Stimulated activated CD8-positive, alpha-beta memory T cell treated with anti-CD3 and anti-CD28 coated beads, Interleukin-4, amount 100 ng/mL, for 24 hours (primary cell): ENCODE measurements around the gene NAP1L4.

ENCODE experiments used
- DNase-seq: peaks from one replicate; pipeline ENCODE4 v3.0.0-alpha.2; 2020; ENCODE audit warnings: low read depth

Gene NAP1L4

DNA sequence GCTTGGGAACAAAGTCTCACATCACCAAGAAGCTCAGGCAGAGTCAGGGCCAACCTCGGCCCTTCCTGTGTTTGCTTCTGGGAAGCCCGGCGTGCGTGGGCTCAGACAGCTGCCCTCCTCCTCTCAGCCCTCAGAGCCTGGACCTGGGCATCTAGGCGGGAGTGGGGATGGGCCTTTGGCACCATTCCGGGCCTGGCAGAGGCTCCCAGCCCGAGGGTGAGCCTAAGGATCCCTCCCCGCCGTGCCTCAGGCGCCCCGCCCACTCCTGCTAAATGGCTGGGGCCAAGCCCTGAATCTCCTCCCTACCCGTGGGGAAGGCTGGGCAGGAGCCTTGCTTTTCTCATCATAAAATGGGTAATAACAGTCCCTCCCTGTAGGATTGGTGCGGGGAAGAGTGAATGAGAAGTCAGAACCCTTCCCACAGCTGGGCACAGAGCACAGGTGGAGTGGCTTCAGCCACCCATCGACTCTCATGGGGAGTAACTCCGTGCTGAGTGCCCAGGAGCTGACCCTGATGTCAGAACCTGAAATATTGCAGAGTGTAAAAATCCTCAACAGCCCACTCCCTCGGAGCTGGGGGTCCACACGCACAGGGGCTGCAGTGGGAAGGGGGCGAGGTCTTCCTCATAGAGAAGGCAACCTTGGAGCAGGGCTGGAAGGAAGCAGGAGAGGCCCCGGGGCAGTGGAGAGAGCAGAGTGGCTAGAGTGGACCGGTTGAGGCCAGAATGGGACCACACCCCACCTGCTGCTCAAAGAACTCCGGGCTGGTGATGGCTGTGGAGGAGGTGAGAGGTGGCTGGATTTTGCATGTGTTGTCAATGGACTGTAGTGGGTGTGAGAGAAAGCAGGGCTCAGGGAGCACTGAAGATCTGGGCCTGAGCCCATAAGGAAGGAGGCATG is 87.7 kb downstream of the NAP1L4 start:
- DNase-seq: no peak

DNA sequence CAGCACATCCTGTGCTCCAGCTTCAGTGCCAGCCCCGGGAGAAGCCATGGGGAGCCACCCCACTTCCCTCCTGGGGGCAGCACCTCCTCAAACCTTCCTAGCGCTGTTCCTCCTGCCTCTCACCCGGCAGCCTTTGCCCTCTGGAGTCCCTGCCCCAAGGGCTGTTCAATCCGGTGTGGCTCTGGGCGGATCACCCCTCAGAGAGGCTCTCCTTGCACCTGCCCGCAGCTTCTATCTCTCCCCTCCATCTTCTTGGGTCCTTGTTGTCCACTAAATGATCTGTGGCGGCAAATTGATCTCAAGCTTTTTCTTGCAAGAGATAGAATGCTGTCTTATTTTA is 88.5 kb downstream of the NAP1L4 start:
- no peak for DNase-seq

DNA sequence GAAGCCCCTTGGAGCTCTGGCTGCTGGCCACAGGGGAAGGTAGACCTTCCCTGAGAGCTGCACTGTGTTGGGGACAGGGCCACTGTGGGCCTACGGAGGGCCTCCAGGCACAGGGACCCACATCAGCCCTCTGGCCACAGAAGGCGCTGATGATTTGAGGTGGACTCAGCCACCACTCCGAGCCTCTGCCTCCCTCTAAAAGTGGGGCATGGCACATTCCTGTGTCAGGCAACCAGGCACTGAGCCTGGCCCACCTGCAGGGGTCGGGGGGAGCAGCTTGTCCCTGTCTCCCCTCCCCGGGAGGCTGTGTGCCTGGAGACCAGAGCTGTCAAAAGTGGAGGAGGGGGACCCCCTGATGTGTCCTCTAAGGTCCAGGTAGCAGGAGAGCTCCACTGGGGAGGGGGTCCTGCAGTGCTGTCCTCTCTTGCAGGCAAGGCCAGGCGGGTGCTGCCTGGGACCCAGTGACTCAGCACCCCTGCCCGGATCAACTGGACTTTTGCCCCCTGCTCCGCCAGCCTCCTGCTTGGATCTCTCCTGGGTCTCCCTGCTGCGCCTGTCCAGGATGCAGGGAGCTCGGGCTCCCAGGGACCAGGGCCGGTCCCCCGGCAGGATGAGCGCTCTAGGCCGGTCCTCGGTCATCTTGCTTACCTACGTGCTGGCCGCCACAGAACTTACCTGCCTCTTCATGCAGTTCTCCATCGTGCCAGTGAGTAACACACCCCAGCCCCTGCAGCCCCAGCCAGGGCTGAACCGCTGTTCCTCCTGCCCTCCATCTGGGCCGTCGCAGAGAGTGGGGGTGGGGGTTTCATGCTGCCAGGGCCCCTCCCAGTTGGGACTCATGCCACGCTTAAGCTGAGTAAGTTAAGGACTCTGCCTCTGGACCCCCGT is 89.1 kb downstream of the NAP1L4 start:
- no peak for DNase-seq

DNA sequence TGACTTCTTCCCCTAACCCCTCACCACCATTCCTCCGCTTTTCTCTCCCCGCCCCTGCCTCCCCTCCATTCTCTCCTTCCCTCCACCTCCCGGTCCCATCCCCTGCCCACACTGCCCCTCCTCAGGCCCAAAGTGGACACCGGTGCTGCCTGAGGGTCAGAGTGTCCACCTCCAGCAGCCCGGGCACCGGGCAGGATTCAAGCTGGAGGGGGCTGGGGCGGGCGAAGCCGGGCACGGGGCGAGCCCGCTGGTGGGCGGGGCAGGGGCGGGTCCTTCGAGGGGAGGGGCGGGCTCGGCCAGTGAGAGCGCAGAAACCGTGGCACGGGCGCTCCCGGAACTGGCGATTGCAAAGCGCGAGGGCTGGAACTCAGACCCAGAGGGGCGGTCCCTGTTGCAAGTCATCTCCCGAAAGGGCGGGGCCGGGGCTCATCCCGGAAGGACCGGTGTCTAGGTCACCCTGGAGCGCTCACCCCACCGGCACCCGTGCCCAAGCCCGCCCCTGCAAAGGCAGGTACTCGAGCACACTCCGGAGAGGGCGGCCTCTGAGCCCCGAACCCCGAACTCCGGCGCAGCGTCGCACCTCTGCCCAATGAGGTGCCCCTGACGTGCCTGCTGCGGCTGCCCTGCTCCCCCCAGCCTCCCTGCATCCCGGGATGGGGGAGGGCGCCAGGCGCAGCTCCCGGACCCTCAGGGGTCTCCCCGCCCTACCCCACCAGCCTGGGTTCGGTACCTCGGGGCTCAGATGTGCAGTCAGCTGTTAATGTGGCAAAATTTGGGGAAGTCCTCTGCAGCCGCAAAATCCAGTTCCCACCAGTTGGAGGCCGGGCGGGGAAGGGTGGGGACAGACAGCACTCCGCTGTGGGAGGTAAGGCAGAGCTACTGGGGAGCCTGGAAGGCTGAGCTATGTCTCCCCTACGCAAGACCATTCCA is 90.0 kb downstream of the NAP1L4 start:
- peak; percentile 90 for DNase-seq

DNA sequence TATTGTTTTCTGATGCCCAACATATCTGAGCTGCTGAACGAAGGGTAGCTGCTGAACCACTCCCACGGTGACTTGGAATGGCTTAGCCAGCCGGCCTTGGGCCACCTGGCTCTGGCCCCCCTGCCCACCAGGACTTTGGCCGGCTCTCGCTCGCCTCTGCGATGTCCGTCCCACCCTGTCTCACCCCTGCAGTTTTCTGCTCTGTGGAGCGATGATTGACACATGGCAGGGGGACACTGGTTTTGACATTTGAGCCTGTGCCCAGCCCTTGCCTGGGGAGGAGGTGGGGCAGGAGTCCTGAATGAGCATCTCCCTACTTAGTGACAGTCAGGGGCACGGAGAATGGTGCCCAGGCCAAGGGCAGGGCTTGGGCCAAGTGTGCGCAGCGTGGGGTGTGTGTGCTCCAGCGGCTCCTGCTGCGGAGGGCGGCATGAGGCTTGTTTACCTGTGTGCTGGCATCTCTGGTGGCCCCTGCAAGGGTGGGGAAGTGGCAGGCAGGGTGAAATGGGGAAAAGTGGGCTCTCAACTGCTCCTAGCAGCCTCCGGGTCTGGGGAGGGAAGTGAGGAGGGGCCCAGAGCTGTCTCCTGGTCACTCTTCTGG is 90.8 kb downstream of the NAP1L4 start:
- no peak for DNase-seq

DNA sequence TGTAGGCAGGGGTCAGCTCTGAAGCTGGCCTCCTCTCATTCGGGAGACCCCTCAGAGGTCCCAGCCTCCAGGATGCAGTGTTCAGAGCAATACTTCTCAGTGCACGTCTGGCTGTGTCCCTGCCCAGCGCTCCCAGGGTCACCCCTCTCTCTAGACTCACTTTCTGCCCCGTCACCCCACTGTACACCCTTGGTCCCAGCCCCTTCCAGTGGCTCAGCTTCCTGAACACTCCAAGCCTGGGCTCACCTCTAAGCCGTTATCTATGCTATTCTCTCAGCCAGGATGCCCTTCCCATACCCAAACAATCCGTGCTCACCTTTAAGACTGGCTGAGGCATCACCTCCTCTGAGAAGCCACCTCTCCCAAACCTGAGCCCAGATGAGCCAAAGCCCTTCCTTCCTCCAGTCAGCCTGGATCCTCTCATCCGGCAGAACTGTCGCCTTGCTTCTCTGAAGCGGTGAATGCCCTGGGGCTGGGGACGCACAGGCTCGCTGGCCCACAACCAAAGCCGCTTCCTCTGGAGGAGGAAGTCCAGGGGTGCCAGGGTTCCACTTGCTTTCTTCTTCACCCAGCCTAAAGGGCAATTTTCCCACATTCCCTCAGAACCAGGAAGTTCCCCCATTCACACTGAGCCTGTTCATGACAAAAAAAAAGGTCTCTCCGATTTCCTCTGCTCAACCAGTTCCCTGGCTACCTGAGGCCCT is 92.9 kb downstream of the NAP1L4 start:
- no peak for DNase-seq

DNA sequence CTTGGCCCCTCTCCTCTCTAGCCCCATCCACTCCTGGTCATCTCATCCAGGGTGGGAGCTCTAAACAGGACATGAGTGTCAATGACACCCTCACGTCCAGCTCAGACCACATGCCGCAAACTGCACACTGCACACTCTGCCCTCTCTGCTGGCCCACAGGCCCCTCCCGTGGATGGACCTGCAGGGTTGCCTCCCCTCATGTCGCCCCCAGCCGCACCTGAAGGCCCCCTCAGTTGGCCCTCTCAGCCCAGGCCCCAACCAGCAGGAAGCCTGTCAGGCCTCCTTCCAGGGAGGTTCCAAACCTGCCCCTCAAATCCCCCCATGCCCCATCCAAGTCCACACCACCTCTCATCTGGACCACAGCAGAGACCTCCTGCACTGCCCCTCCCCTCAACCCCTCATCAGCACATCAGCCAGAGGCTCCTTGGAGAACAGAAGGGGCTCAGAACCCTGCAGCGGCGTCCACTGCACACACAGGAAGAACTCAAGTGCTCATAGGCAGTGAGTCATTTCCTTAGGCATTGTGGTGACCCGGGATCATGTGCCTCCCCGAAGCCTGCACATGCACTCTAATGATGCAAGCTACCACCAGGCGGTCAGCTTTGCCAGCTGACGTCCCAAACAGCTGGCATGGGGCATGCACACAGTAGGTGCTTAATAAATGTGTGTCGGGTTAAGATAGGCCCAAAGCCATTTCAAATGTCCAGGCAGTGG is 93.6 kb downstream of the NAP1L4 start:
- peak; percentile 34 for DNase-seq

DNA sequence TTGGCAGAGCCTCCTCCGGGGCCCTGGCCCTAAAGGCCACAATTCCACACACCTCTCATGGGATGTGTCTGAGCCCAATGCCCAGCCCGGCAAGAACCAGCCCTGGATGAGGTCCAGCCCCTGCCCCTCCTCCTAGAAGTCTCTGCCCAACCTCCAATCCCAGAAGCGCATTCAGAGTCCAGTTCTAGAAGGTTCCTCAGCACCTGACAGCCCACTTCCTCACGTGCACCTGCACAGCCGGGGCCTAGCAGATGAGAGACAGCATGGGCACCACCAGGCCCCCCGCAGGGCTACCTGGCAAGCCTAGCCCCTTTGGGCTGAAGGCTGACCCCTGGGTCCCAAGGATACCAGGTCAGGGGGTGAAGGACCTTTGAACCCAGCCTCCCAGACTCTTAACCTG is 95.1 kb downstream of the NAP1L4 start:
- DNase-seq: no peak

DNA sequence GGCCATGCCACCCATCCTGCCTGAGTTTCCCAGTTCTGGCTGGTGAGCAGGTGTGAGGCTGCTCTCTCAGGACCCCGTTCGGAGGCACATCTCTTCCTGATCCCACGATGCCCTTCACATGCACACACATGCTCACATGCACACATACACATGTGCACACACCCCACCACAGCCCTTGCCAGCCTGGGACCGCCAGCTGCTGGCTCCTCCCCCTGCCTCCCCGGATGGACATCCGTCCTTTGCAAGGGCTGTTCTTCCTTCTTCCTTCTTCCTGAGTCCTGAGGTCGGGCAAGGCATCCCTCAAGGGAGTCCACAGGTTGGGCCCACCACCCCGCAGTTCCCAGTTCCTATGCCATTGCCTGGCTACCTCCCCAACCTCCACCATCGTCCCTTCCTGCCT is 96.1 kb downstream of the NAP1L4 start:
- no peak for DNase-seq
